Measurements from ENCODE around the gene PRKAR2B.

DNA sequence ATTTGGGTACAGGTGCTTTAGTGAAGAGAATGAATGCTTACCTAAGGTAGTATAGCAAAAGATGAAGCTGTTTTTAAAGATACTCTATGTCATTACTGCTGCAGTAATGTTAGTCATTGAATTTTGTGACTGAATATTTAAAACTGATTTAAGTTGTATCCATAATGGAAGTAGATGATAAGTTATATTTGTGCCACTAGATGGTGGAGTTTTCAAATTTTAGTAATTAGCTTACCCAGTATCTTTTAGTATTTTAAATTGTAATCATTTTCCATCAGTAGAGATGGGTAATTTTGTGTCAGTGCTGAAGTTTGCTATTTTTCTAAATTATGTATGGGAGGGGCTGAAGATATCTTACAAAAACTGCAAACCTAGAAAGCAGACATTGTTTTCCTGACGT is 149.5 kb downstream of the PRKAR2B start:
- TF ChIP-seq CTCF (IDR thresholded peaks at IDR 0.05): no peak
- no peak for TF ChIP-seq POLR2A (IDR thresholded peaks at IDR 0.05)

Data from Peyer's patch (tissue), 4 donors.